CD14-positive monocyte (primary cell): ENCODE measurements around the gene CELF2. TPM values are rescaled to one million over a fixed set of nuclear protein-coding genes. Genes with fewer than 3 reads are reported as not detected.

ENCODE experiments used
- DNase-seq, 3 donors: peaks; one replicate each; pipeline ENCODE4 v3.0.0-alpha.2; 2011 to 2022
- H2AFZ ChIP-seq: 2 replicates; pipeline ENCODE4 v1.6.0; 2012; ENCODE audit warnings: mild to moderate bottlenecking, low read depth, low read length, inconsistent platforms; ENCODE audit not compliant: insufficient read depth, poor library complexity, severe bottlenecking
- H3K27ac ChIP-seq, 2 donors: 1 replicate in 1 of 2; 2 replicates in 1 of 2; pipeline ENCODE4 v1.5.1; 2012 to 2013; ENCODE audit warnings: low read length in 2 of 2, control low read depth in 1 of 2, inconsistent platforms in 1 of 2, low read depth in 1 of 2, mild to moderate bottlenecking in 1 of 2
- H3K27me3 ChIP-seq, 2 donors: one replicate each; pipeline versions ENCODE4 v1.6.0 to v1.6.1; 2011 to 2013; ENCODE audit warnings: low read length in 2 of 2; ENCODE audit not compliant: control insufficient read depth in 2 of 2, insufficient read depth in 2 of 2
- H3K36me3 ChIP-seq, 2 donors: replicated peaks in 1 of 2; 1 replicate in 1 of 2; 2 replicates in 1 of 2; pipeline versions ENCODE4 v1.5.1 to v1.6.1; 2012 to 2013; ENCODE audit warnings: low read length in 2 of 2, control low read depth in 1 of 2, inconsistent platforms in 1 of 2, mild to moderate bottlenecking in 1 of 2; ENCODE audit not compliant: insufficient read depth in 2 of 2, control insufficient read depth in 1 of 2
- H3K4me1 ChIP-seq, 2 donors: 1 replicate in 1 of 2; 2 replicates in 1 of 2; pipeline versions ENCODE4 v1.5.1 to v1.6.1; 2012 to 2013; ENCODE audit warnings: low read length in 2 of 2, control low read depth in 1 of 2, inconsistent platforms in 1 of 2, mild to moderate bottlenecking in 1 of 2, moderate library complexity in 1 of 2; ENCODE audit not compliant: insufficient read depth in 2 of 2, control insufficient read depth in 1 of 2
- H3K4me2 ChIP-seq: replicated peaks from 2 replicates; pipeline ENCODE3; 2012; ENCODE audit warnings: low read length, moderate library complexity, mild to moderate bottlenecking; ENCODE audit not compliant: poor library complexity, severe bottlenecking; ENCODE audit errors: extremely low read depth
- H3K4me3 ChIP-seq, 3 experiments: fragments of 200-600 bp in 1 of 3; sonication (generic) in 1 of 3; replicated peaks in 1 of 3; 1 replicate in 2 of 3; 2 replicates in 1 of 3; pipeline ENCODE4 v1.5.1; 2011 to 2013; ENCODE audit warnings: low read length in 3 of 3, mild to moderate bottlenecking in 3 of 3, control low read depth in 2 of 3, low read depth in 2 of 3, inconsistent platforms in 1 of 3, moderate library complexity in 1 of 3
- H3K79me2 ChIP-seq: 2 replicates; pipeline ENCODE4 v1.6.0; 2012; ENCODE audit warnings: mild to moderate bottlenecking, control low read depth, inconsistent platforms, low read length, moderate library complexity; ENCODE audit not compliant: insufficient read depth
- H3K9ac ChIP-seq: 2 replicates; pipeline ENCODE4 v1.6.0; 2017; ENCODE audit warnings: low read length, mild to moderate bottlenecking; ENCODE audit not compliant: insufficient read depth, poor library complexity, severe bottlenecking
- H3K9me3 ChIP-seq, 2 donors: replicated peaks in 1 of 2; 1 replicate in 1 of 2; 2 replicates in 1 of 2; pipeline versions ENCODE4 v1.5.1 to v1.6.1; 2012 to 2013; ENCODE audit warnings: low read length in 2 of 2, control low read depth in 1 of 2; ENCODE audit not compliant: control insufficient read depth in 1 of 2, insufficient read depth in 1 of 2
- H4K20me1 ChIP-seq: 2 replicates; pipeline ENCODE4 v1.6.0; 2012; ENCODE audit warnings: mild to moderate bottlenecking, low read length, control low read depth, moderate library complexity; ENCODE audit not compliant: insufficient read depth
- H3K27ac Mint-ChIP-seq, 7 donors: one replicate each; pipeline ENCODE4 v1.8.0; 2020; ENCODE audit warnings: mild to moderate bottlenecking in 7 of 7, mixed read lengths in 7 of 7, moderate library complexity in 6 of 7, inconsistent platforms in 2 of 7
- H3K27me3 Mint-ChIP-seq, 3 donors: one replicate each; pipeline ENCODE4 v1.8.0; 2021 to 2022; ENCODE audit warnings: low read depth in 3 of 3, mild to moderate bottlenecking in 3 of 3, mixed read lengths in 3 of 3, moderate library complexity in 3 of 3, inconsistent platforms in 1 of 3
- H3K36me3 Mint-ChIP-seq, 2 donors: one replicate each; pipeline ENCODE4 v1.8.0; 2020; ENCODE audit warnings: mixed read lengths in 2 of 2, inconsistent platforms in 1 of 2, mild to moderate bottlenecking in 1 of 2
- H3K4me1 Mint-ChIP-seq: one replicate; pipeline ENCODE4 v1.8.0; 2020; ENCODE audit warnings: mild to moderate bottlenecking, mixed read lengths
- H3K4me3 Mint-ChIP-seq, 2 donors: one replicate each; pipeline ENCODE4 v1.8.0; 2020; ENCODE audit warnings: mild to moderate bottlenecking in 2 of 2, mixed read lengths in 2 of 2, moderate library complexity in 1 of 2
- H3K9me3 Mint-ChIP-seq, 7 donors: one replicate each; pipeline ENCODE4 v1.8.0; 2020 to 2022; ENCODE audit warnings: mixed read lengths in 7 of 7, mild to moderate bottlenecking in 6 of 7, moderate library complexity in 6 of 7, inconsistent platforms in 2 of 7
- CTCF ChIP-seq: fragments of 200-600 bp; IDR thresholded peaks from one replicate; pipeline ENCODE4 v1.8.0; 2022; ENCODE audit warnings: antibody characterized with exemption, mild to moderate bottlenecking
- WGBS: methylation state at CpG from one replicate; pipeline ENCODE4 v1.1.5; 2013; ENCODE audit warnings: missing lambda C conversion rate; ENCODE audit not compliant: insufficient coverage; 5-methylcytosine and 5-hydroxymethylcytosine counted together
- intact Hi-C, 2 donors: fragments of 100-400 bp; cut with micrococcal nuclease; formaldehyde crosslinking; loops; one replicate each; pipeline versions ENCODE4 v1.15.0 to v1.15.1; 2023
- polyA plus RNA-seq, 3 donors: library from polyadenylated mRNA; depleted of rRNA in 1 of 3; unstranded in 2 of 3; stranded (reverse) in 1 of 3; fragments of 300-500 nt in 2 of 3; fragments of >200 nt in 1 of 3; fragmentation: Illumina TruSeq in 2 of 3; gene quantifications; 1 replicate in 2 of 3; 2 replicates in 1 of 3; pipeline ENCODE4 v1.2.3, GENCODE V29; 2012 to 2021

The CELF2 gene
- polyA plus RNA-seq, 3 donors, result 53.5 to 93.3 (median 80.5) TPM

GRCh38 chr10:11313463-11313862 lies 295.8 kb downstream of the CELF2 start:
- H3K4me1 ChIP-seq, result no peaks in the 10 kb centered on the region

GRCh38 chr10:11317936-11318670 lies 300.4 kb downstream of the CELF2 start:
- H3K4me3 ChIP-seq, result no peak overlapping the region
- DNase-seq, result no peak
- intact Hi-C loops, result no loop called here
- no peak overlapping the region for H3K4me2 ChIP-seq
- H3K27ac ChIP-seq, result peak overlapping the region in 1 of 2 donors; percentile 32
- no peaks in the 10 kb centered on the region for H3K27me3 ChIP-seq
- H3K36me3 Mint-ChIP-seq, result peaks cover 96 to 97% of the 10 kb centered on the region in 2 donors
- H3K4me1 Mint-ChIP-seq, result no peaks in the 10 kb centered on the region
- peaks cover 0 to 5% (median 4%) of the 10 kb centered on the region in 3 donors for H3K27me3 Mint-ChIP-seq
- peaks cover 100% of the 10 kb centered on the region for H4K20me1 ChIP-seq
- TF ChIP-seq CTCF, result no peak
- WGBS, result 100% methylated on average over 4 of the region's 7 CpGs
- H3K79me2 ChIP-seq, result peaks cover 16% of the 10 kb centered on the region
- no peak overlapping the region for H3K9ac ChIP-seq
- peaks cover 98 to 100% of the 10 kb centered on the region in 2 donors for H3K36me3 ChIP-seq
- H3K4me3 Mint-ChIP-seq, result no peak overlapping the region
- H3K9me3 ChIP-seq, result no peaks in the 10 kb centered on the region
- no peaks in the 10 kb centered on the region for H3K9me3 Mint-ChIP-seq
- H3K4me1 ChIP-seq, result no peaks in the 10 kb centered on the region
- peak overlapping the region in 5 of 7 donors; percentile 5 to 83 (median 60) for H3K27ac Mint-ChIP-seq
- no peak overlapping the region for H2AFZ ChIP-seq

More at GRCh38 chr10:11313463-11313862, 295.8 kb downstream of the CELF2 start:
- no peak overlapping the region for H3K4me3 ChIP-seq
- H2AFZ ChIP-seq, result no peak overlapping the region
- Mint-ChIP-seq H3K4me1 (no peaks in the 10 kb centered on the region), H3K4me3 (no peak overlapping the region), H3K27ac (peak overlapping the region in 1 of 7 donors; percentile 67), H3K9me3 (peaks cover 0 to 3% (median 0%) of the 10 kb centered on the region in 7 donors), H3K36me3 (peaks cover 93 to 96% of the 10 kb centered on the region in 2 donors), H3K27me3 (peaks cover 0 to 6% (median 5%) of the 10 kb centered on the region in 3 donors)
- TF ChIP-seq CTCF, result no peak
- H3K9ac ChIP-seq, result no peak overlapping the region
- no peaks in the 10 kb centered on the region for H3K27me3 ChIP-seq
- intact Hi-C loops, result no loop called here
- H3K36me3 ChIP-seq, result peaks cover 89 to 100% of the 10 kb centered on the region in 2 donors
- no peaks in the 10 kb centered on the region for H3K9me3 ChIP-seq
- H3K79me2 ChIP-seq, result peaks cover 38% of the 10 kb centered on the region
- peak overlapping the region in 1 of 2 donors; percentile 1 for H3K27ac ChIP-seq
- WGBS, result no CpG with 5 or more reads among the region's 1 CpG
- no peak for DNase-seq
- H4K20me1 ChIP-seq, result peaks cover 100% of the 10 kb centered on the region
- no peak overlapping the region for H3K4me2 ChIP-seq
